Ishikawa (cell line): ENCODE data around the gene CPN2.

ENCODE experiments used
- CEBPB ChIP-seq: IDR thresholded peaks from 2 replicates; pipeline ENCODE4 v1.6.1; 2012
- CREB1 ChIP-seq: IDR thresholded peaks from 2 replicates; pipeline ENCODE4 v1.6.1; 2012; ENCODE audit warnings: low read depth
- EGR1 ChIP-seq: IDR thresholded peaks from 2 replicates; pipeline ENCODE4 v1.6.1; 2012
- EP300 ChIP-seq: IDR thresholded peaks from 2 replicates; pipeline ENCODE4 v1.6.1; 2012; ENCODE audit warnings: borderline replicate concordance
- FOXM1 ChIP-seq: IDR thresholded peaks from 2 replicates; pipeline ENCODE4 v1.6.1; 2012; ENCODE audit warnings: low read depth, borderline replicate concordance
- REST ChIP-seq: IDR thresholded peaks from 2 replicates; pipeline ENCODE4 v1.6.1; 2012; ENCODE audit warnings: low read depth, mild to moderate bottlenecking
- TAF1 ChIP-seq: IDR thresholded peaks from 2 replicates; pipeline ENCODE4 v1.6.1; 2012; ENCODE audit warnings: low read depth, mild to moderate bottlenecking
- YY1 ChIP-seq: IDR thresholded peaks from 2 replicates; pipeline ENCODE4 v1.6.1; 2012; ENCODE audit warnings: low read depth

- no peak for TF ChIP-seq REST
- TF ChIP-seq FOXM1: no peak
- no peak for TF ChIP-seq EP300
- no peak for TF ChIP-seq TAF1
- TF ChIP-seq YY1: no peak
- TF ChIP-seq CREB1: no peak
- TF ChIP-seq CEBPB: no peak
- TF ChIP-seq EGR1: no peak
Observed at GRCh38 chr3:194379651-194380050, 28.5 kb upstream of the CPN2 start.
